HG03280 (cell line): ENCODE measurements around the gene MRPL34.

ENCODE experiments used
- ATAC-seq: cut with Tn5 transposase; IDR thresholded peaks from one replicate; pipeline ENCODE4 v1.9.1; 2021; ENCODE audit warnings: mild to moderate bottlenecking, moderate library complexity; ENCODE audit not compliant: unreplicated experiment

Gene MRPL34

DNA sequence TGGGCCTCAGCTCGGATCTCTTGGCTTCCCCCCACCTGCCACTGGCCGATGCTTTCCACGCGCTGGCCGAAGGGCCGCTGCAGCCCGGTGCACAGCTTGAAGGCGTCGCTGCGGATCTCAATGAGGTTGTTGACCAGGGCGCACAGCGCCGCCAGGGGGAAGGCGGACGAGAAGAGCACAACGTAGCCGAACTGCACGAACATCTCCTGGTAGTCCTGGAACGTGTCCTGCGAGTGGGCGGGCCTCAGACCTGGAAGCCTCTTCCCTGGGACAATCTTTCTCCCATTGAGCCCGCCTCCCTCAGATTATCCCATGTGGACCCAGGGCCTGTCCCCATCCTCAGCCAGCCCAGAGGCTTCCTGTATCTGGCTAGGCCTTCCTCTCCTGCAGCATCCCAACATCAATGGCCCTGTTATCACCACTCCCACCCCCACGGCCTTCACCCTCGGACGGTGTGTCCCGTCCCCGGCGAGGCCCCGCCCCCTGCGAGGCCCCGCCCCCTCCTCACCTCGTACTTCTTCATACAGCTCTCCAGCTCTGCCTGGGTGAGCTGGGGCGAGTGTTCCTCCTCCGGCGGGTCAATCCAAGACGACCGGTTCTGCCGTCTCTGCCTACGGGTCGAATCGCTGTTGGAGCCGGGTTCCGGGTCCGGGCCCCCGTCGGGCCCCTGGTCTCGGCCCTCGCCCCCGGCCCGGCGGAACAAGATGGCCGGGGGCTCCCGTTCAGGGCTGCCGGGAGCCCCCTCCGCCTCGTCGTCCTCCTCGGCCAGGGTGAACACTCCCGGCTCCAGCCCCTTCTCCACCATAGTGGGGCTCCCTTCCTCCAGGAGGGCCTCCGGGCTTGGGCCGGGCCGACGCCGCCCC, 22.2 kb downstream of the MRPL34 start:
- no peak for ATAC-seq

DNA sequence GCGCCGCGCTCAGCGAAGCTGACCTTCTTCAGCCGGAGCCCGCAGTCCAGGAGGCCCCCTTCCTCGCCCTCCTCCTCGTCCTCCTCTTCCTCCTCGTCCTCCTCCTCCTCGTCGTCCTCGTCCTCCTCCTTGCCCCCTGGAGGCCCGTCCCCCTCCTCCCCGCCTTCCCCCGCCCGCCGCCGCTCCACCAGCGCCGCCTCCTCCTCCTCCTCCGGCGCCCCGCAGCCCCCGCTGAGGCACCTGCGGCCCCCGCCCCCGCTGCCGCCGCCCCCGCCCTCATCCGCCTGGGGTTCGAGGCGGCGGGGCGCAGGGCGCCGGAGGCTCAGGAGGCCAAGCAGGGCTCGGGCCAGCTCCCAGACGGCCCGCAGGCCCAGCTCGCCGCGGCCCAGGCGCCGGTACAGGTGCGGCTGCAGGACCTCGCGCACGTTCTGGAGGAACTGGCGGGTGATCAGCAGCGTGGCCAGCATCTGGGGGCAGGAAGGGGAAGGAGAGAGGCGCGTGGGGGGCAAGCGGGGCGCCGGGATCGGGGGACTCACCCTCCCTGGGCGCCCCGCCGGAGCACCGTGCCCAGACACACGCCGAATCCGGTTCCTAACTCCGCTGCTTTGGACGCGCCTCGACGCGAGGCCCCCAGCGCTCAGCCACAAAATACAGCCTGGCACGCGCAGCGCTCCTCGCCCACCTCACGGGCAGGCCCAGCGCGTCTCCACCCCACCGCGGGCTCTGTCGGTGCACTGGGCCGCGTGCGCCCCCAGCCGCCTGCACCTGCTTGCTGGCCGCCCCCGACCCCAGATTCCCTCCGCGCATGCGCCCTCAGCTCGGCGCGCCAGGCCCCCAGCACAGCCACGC, 23.1 kb downstream of the MRPL34 start:
- ATAC-seq, result no peak

DNA sequence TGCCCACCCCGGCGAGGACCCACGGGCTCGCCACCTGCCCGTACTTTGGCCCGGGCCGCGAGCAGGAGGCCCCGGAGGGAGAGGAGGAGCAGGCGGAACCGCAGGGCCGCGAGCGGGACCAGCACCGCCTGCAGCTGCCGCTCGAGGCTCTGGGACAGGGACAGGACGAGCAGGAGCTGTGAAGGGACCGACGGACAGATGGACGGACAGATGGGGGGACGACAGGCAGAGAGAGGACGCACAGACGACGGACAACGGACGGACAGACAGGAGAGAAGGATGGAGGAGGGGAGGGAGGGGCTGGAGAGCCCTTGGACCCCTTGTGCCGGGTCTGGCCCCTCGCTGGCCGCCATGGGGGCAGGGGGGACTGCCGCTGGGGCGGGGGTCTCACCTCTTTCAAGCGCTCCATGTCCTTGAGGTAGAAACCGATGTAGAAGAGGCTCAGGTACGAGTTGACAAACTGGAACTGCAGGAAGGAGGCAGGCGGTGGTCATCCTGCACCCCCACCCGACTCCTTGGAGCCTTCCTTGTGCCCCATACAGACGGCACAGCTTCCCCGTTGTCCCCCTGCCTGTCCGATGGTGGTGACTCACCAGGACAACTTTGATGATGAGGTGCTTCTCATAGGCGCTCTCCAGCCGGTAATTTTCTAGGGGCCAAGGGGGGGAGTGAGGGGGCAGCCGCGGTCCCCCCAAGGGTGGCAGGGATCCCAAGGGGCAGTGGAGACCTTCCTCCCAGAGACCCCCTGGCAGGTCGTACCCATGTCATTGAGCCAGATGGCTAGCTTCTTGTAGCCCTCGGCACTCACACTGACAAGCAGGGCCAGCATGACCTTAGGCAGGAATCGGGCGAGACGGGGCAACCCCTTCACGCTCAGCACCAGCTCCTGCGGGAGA, 23.9 kb downstream of the MRPL34 start:
- ATAC-seq, result no peak

- no peak for ATAC-seq
Observed at GRCh38 chr19:17330262-17331044, 24.8 kb downstream of the MRPL34 start.

- no peak for ATAC-seq
Observed at GRCh38 chr19:17331045-17331558, 25.4 kb downstream of the MRPL34 start.

DNA sequence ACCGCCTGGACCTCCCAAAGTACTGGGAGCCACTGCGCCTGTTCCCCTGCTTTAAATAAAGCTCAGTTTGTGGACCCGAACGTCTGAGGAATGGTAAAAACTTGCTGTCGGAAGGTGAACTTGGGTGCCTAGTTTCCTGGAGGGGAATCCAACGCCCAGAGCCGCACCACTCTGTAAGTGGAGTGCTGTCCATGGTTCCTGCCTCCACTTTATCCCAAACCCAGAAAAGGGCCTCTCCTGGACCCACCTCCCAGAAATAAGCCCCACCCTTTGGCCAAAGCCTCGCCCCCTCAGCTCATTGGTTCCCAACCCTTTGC, 26.6 kb downstream of the MRPL34 start:
- no peak for ATAC-seq

DNA sequence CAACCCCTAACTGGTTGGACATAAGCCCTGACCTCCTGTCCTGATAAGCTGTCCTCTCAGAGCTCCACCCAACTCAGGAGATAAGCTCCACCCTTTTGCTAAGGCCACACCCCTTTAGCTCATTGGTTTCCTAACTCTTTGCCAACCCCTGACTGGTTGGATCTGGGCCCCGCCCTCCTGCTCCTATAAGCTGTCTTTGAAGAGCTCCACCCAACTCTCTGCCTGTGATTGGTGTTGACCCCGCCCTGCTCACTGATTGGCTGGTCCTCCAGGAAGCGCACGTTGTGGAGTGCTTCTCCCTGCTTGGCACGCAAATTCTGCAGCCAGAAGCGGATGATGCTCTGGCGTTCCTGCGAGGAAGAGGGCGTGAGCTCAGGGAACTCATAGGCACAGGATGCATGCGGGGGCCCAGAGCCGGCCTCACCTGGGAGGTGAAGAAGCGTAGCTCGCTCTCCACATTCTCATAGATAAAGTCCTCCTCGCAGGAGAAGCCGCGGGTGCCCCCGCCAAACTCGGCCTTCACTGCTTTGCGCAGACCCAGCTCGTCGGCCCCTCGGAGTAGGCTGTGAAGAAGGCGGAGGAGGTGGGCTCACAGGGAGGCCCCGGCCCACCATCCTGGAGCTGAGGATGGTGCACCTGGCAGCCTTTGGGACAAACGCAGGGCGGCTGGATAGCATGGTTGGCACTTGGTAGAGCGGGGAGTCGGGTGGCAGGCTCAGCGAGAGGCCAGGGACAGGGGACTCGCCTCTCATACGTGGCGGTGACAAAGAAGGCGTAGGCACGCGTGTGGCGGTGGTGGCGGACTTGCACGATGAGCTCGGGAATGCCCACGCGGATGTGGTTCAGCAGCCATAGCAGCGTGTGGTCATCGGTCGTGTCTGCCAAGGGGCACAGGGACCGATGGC, 27.3 kb downstream of the MRPL34 start:
- ATAC-seq, result no peak

GRCh38 chr19:17333611-17334413, 28.1 kb downstream of the MRPL34 start:
- no peak for ATAC-seq

- peak; percentile 39 for ATAC-seq
Observed at GRCh38 chr19:17334414-17335409, 29.0 kb downstream of the MRPL34 start, which contains the start of gene ANO8. ANO8 (minus strand) TSS chr19:17334855; CDS start chr19:17334670, 185 bp downstream.

DNA sequence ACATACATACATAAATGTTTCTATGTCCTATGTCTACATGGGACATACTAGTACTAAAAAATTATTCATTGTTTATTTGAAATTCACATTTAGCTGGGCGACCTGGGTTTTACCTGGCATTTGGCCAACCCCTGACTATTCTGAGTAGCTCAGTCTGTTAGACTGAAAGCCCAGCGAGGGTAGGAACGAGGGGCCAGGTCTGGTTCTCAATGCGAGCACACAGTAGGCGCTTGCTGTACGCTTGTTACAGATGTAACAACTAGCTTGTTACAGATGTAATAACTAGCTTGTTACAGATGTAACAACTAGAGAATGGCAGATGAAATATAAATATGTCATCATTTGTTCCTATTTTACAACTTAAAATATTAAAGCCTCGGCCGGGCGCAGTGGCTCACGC, 29.9 kb downstream of the MRPL34 start:
- no peak for ATAC-seq

- ATAC-seq, result peak; percentile 79
Observed at GRCh38 chr19:17336872-17337674, 31.4 kb downstream of the MRPL34 start, which contains the start of gene GTPBP3. GTPBP3 (plus strand) TSS chr19:17337553; CDS start chr19:17337612, 59 bp downstream.

GRCh38 chr19:17337675-17338432, 32.2 kb downstream of the MRPL34 start:
- ATAC-seq, result no peak

- ATAC-seq, result no peak
Observed at GRCh38 chr19:17338433-17339078, 32.9 kb downstream of the MRPL34 start.

GRCh38 chr19:17339088-17339741, 33.5 kb downstream of the MRPL34 start:
- ATAC-seq, result no peak
